Adipocyte (in vitro differentiated cells): ENCODE results near the gene TRUB2.

Source experiments
- DNase-seq: peaks from one replicate; pipeline ENCODE4 v3.0.0-alpha.2; 2015; ENCODE audit warnings: low read depth
- H3K27me3 ChIP-seq: replicated peaks from 2 replicates; pipeline ENCODE4 v1.7.0; 2013; ENCODE audit warnings: mild to moderate bottlenecking, low read length, moderate library complexity; ENCODE audit not compliant: control insufficient read depth, insufficient read depth
- H3K36me3 ChIP-seq: 2 replicates; pipeline ENCODE4 v1.7.0; 2013; ENCODE audit warnings: low read length, mild to moderate bottlenecking, moderate library complexity; ENCODE audit not compliant: control insufficient read depth, insufficient read depth, severe bottlenecking
- H3K4me1 ChIP-seq: 2 replicates; pipeline ENCODE4 v1.7.0; 2013; ENCODE audit warnings: mild to moderate bottlenecking, low read length, moderate library complexity; ENCODE audit not compliant: control insufficient read depth, insufficient read depth
- H3K4me3 ChIP-seq: 2 replicates; pipeline ENCODE4 v1.7.0; 2013; ENCODE audit warnings: mild to moderate bottlenecking, low read length, moderate library complexity
- H3K9ac ChIP-seq: 2 replicates; pipeline ENCODE4 v1.7.0; 2013; ENCODE audit warnings: mild to moderate bottlenecking, low read length, moderate library complexity
- H3K9me3 ChIP-seq: 2 replicates; pipeline ENCODE4 v1.7.0; 2013; ENCODE audit warnings: mild to moderate bottlenecking, low read length, moderate library complexity; ENCODE audit not compliant: control insufficient read depth

The TRUB2 gene

GRCh38 chr9:128322404-128323211 is at the start of gene TRUB2, which contains the start of gene COQ4:
TSS of gene TRUB2 (minus strand) at chr9:128322447. CDS start at chr9:128322408, 39 bp downstream.
TSS of gene COQ4 (plus strand) at chr9:128322839. CDS start at chr9:128322859, 20 bp downstream.
- Histone ChIP-seq H3K4me3 (peak within 1 kb of the TSS; percentile 88), H3K4me1 (peaks cover 16% of the 10 kb centered on the region), H3K9ac (peak within 1 kb of the TSS; percentile 99), H3K9me3 (no peaks in the 10 kb centered on the region), H3K27me3 (no peaks in the 10 kb centered on the region), H3K36me3 (peaks cover 27% of the 10 kb centered on the region)
- peak; percentile 98 for DNase-seq

GRCh38 chr9:128371630-128372117 is 49.4 kb upstream of the TRUB2 start:
- no peaks in the 10 kb centered on the region for H3K27me3 ChIP-seq
- H3K4me1 ChIP-seq: peaks cover 29% of the 10 kb centered on the region
- no peak for DNase-seq
- H3K9ac ChIP-seq: peak overlapping the region; percentile 95
- H3K36me3 ChIP-seq: peaks cover 5% of the 10 kb centered on the region
- no peaks in the 10 kb centered on the region for H3K9me3 ChIP-seq
- peak overlapping the region; percentile 94 for H3K4me3 ChIP-seq

GRCh38 chr9:128370752-128371629 is 48.7 kb upstream of the TRUB2 start, which contains the start of gene URM1:
TSS of gene URM1 (plus strand) at chr9:128371374. CDS start at chr9:128371381, 7 bp downstream.
- no peaks in the 10 kb centered on the region for H3K9me3 ChIP-seq
- peak; percentile 99 for DNase-seq
- H3K36me3 ChIP-seq: peaks cover 5% of the 10 kb centered on the region
- peak within 1 kb of the TSS; percentile 95 for H3K9ac ChIP-seq
- H3K4me3 ChIP-seq: peak within 1 kb of the TSS; percentile 94
- H3K27me3 ChIP-seq: no peaks in the 10 kb centered on the region
- H3K4me1 ChIP-seq: peaks cover 28% of the 10 kb centered on the region

GRCh38 chr9:128370367-128370751 is 48.1 kb upstream of the TRUB2 start:
- no peak for DNase-seq
- Histone ChIP-seq H3K4me1 (peaks cover 25% of the 10 kb centered on the region), H3K9ac (peak overlapping the region; percentile 95), H3K9me3 (no peaks in the 10 kb centered on the region), H3K36me3 (peaks cover 5% of the 10 kb centered on the region), H3K4me3 (peak overlapping the region; percentile 94), H3K27me3 (no peaks in the 10 kb centered on the region)

GRCh38 chr9:128369024-128369706 is 46.9 kb upstream of the TRUB2 start:
- Histone ChIP-seq H3K36me3 (peaks cover 5% of the 10 kb centered on the region), H3K4me3 (no peak overlapping the region), H3K4me1 (peaks cover 34% of the 10 kb centered on the region), H3K9ac (no peak overlapping the region), H3K9me3 (no peaks in the 10 kb centered on the region), H3K27me3 (no peaks in the 10 kb centered on the region)
- no peak for DNase-seq

- H3K36me3 ChIP-seq: no peaks in the 10 kb centered on the region
- H3K27me3 ChIP-seq: no peaks in the 10 kb centered on the region
- peaks cover 21% of the 10 kb centered on the region for H3K4me1 ChIP-seq
- H3K4me3 ChIP-seq: peak overlapping the region; percentile 52
- H3K9ac ChIP-seq: peak overlapping the region; percentile 70
- no peaks in the 10 kb centered on the region for H3K9me3 ChIP-seq
- no peak for DNase-seq
These were observed 43.3 kb upstream of the TRUB2 start for GRCh38 chr9:128365525-128365924.

- no peaks in the 10 kb centered on the region for H3K27me3 ChIP-seq
- peaks cover 17% of the 10 kb centered on the region for H3K4me1 ChIP-seq
These were observed 40.5 kb upstream of the TRUB2 start for GRCh38 chr9:128362774-128363173.

GRCh38 chr9:128361986-128362646 is 39.9 kb upstream of the TRUB2 start:
- peaks cover 17% of the 10 kb centered on the region for H3K4me1 ChIP-seq
- H3K27me3 ChIP-seq: no peaks in the 10 kb centered on the region

More at GRCh38 chr9:128362774-128363173, 40.5 kb upstream of the TRUB2 start:
- Histone ChIP-seq H3K4me3 (no peak overlapping the region), H3K9me3 (no peaks in the 10 kb centered on the region), H3K9ac (peak overlapping the region; percentile 63), H3K36me3 (no peaks in the 10 kb centered on the region)
- no peak for DNase-seq

GRCh38 chr9:128361296-128361985 is 39.2 kb upstream of the TRUB2 start:
- H3K4me1 ChIP-seq: peaks cover 17% of the 10 kb centered on the region
- H3K27me3 ChIP-seq: no peaks in the 10 kb centered on the region
- H3K4me3 ChIP-seq: peak overlapping the region; percentile 66
- no peak for DNase-seq
- no peaks in the 10 kb centered on the region for H3K9me3 ChIP-seq
- peaks cover 5% of the 10 kb centered on the region for H3K36me3 ChIP-seq
- H3K9ac ChIP-seq: peak overlapping the region; percentile 63

More at GRCh38 chr9:128361986-128362646, 39.9 kb upstream of the TRUB2 start:
- peak overlapping the region; percentile 66 for H3K4me3 ChIP-seq
- peak overlapping the region; percentile 63 for H3K9ac ChIP-seq
- H3K36me3 ChIP-seq: peaks cover 5% of the 10 kb centered on the region
- DNase-seq: peak; percentile 95
- H3K9me3 ChIP-seq: no peaks in the 10 kb centered on the region

GRCh38 chr9:128360826-128361225 is 38.6 kb upstream of the TRUB2 start:
- Histone ChIP-seq H3K4me1 (peaks cover 17% of the 10 kb centered on the region), H3K9me3 (no peaks in the 10 kb centered on the region), H3K4me3 (no peak overlapping the region), H3K9ac (peak overlapping the region; percentile 11), H3K36me3 (peaks cover 10% of the 10 kb centered on the region), H3K27me3 (no peaks in the 10 kb centered on the region)
- no peak for DNase-seq
